Parathyroid adenoma (tissue), 2 donors: ENCODE results near the gene CNOT1.

Source experiments
- H2AFZ ChIP-seq: fragments of 300-600 bp; sonication (generic); one replicate; pipeline ENCODE4 v1.7.0; 2017; ENCODE audit warnings: antibody characterized with exemption, mild to moderate bottlenecking
- H3K27ac ChIP-seq: fragments of 300-600 bp; sonication (generic); one replicate; pipeline ENCODE4 v1.7.0; 2017
- H3K27me3 ChIP-seq: fragments of 300-600 bp; sonication (generic); one replicate; pipeline ENCODE4 v1.7.0; 2017; ENCODE audit warnings: low read length; ENCODE audit not compliant: control insufficient read depth, insufficient read depth
- H3K36me3 ChIP-seq: fragments of 300-600 bp; sonication (generic); one replicate; pipeline ENCODE4 v1.7.0; 2017; ENCODE audit warnings: low read length; ENCODE audit not compliant: control insufficient read depth, insufficient read depth
- H3K4me1 ChIP-seq: fragments of 300-600 bp; sonication (generic); one replicate; pipeline ENCODE4 v1.7.0; 2017; ENCODE audit warnings: control low read depth
- H3K4me2 ChIP-seq: fragments of 300-600 bp; sonication (generic); one replicate; pipeline ENCODE4 v1.7.0; 2017; ENCODE audit warnings: low read length
- H3K4me3 ChIP-seq: fragments of 300-600 bp; sonication (generic); one replicate; pipeline ENCODE4 v1.7.0; 2017; ENCODE audit warnings: low read depth, low read length
- H3K79me2 ChIP-seq: fragments of 300-600 bp; sonication (generic); one replicate; pipeline ENCODE4 v1.7.0; 2017; ENCODE audit warnings: control low read depth
- H3K9ac ChIP-seq: fragments of 300-600 bp; sonication (generic); one replicate; pipeline ENCODE4 v1.7.0; 2017; ENCODE audit warnings: mild to moderate bottlenecking
- H3K9me3 ChIP-seq: fragments of 300-600 bp; sonication (generic); one replicate; pipeline ENCODE4 v1.7.0; 2017; ENCODE audit warnings: low read length; ENCODE audit not compliant: control insufficient read depth
- CTCF ChIP-seq: fragments of 300-600 bp; sonication (generic); IDR thresholded peaks from one replicate; pipeline ENCODE4 v1.7.0; 2017; ENCODE audit warnings: antibody characterized with exemption, mild to moderate bottlenecking
- donor health status: primary hyperparathyroidism.

Gene CNOT1

GRCh38 chr16:58656899-58657298 is 27.3 kb upstream of the CNOT1 start:
- no peak overlapping the region for H3K9ac ChIP-seq
- no peaks in the 10 kb centered on the region for H3K36me3 ChIP-seq
- no peaks in the 10 kb centered on the region for H3K79me2 ChIP-seq
- no peak overlapping the region for H3K4me2 ChIP-seq
- H3K27ac ChIP-seq = no peak overlapping the region
- H3K4me3 ChIP-seq = no peak overlapping the region
- no peak for TF ChIP-seq CTCF
- H3K4me1 ChIP-seq = peaks cover 2% of the 10 kb centered on the region
- no peaks in the 10 kb centered on the region for H3K27me3 ChIP-seq
- no peak overlapping the region for H2AFZ ChIP-seq
- H3K9me3 ChIP-seq = no peaks in the 10 kb centered on the region

DNA sequence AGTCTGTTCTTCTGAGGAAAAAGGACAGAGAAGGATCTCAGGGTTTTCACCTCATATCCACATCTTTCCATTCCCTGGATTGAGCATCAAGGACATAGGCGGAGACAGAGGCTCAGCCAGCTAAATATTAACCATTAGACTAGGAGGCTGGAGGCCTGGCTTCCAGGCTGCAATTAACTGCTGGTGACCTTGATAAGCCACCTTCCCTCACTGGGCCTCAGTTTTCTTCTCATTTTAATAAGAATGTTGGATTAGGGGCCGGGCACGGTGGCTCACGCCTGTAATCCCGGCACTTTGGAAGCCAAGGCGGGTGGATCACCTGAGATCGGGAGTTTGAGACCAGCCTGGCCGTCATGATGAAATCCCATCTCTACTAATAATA is 25.6 kb upstream of the CNOT1 start:
- Histone ChIP-seq H2AFZ (no peak overlapping the region), H3K4me3 (no peak overlapping the region), H3K4me1 (no peaks in the 10 kb centered on the region), H3K27ac (no peak overlapping the region), H3K36me3 (no peaks in the 10 kb centered on the region), H3K9ac (no peak overlapping the region), H3K27me3 (no peaks in the 10 kb centered on the region), H3K79me2 (no peaks in the 10 kb centered on the region), H3K4me2 (no peak overlapping the region), H3K9me3 (no peaks in the 10 kb centered on the region)
- no peak for TF ChIP-seq CTCF

GRCh38 chr16:58654560-58655214 is 25.1 kb upstream of the CNOT1 start:
- Histone ChIP-seq H2AFZ (no peak overlapping the region), H3K36me3 (no peaks in the 10 kb centered on the region), H3K27me3 (no peaks in the 10 kb centered on the region), H3K4me1 (no peaks in the 10 kb centered on the region), H3K4me2 (no peak overlapping the region), H3K79me2 (no peaks in the 10 kb centered on the region), H3K9me3 (no peaks in the 10 kb centered on the region), H3K27ac (no peak overlapping the region), H3K9ac (no peak overlapping the region), H3K4me3 (no peak overlapping the region)
- no peak for TF ChIP-seq CTCF

GRCh38 chr16:58652741-58653140 is 23.1 kb upstream of the CNOT1 start:
- Histone ChIP-seq H3K4me1 (no peaks in the 10 kb centered on the region), H3K9me3 (no peaks in the 10 kb centered on the region), H3K9ac (no peak overlapping the region), H3K4me3 (no peak overlapping the region), H3K27ac (no peak overlapping the region), H3K4me2 (no peak overlapping the region), H2AFZ (peak overlapping the region; percentile 38), H3K27me3 (no peaks in the 10 kb centered on the region), H3K36me3 (no peaks in the 10 kb centered on the region), H3K79me2 (no peaks in the 10 kb centered on the region)
- TF ChIP-seq CTCF = no peak

DNA sequence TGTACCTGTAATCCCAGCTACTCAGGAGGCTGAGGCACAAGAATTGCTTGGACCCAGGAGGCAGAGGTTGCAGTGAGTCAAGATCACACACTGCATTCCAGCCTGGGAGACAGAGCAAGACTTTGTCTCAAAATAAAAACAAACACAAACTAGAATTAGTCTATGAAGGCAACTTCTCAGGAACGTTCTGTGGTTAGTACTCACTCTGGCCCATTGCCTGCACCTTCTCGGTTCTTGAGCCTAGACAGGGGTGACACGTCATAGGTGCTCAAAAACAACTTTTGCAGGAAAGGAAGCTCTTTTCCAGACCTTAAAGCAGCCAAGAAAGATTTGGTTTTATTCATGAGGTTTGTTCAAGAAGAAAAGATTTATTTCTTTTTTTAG is 22.3 kb upstream of the CNOT1 start:
- Histone ChIP-seq H3K4me2 (no peak overlapping the region), H3K27ac (no peak overlapping the region), H2AFZ (no peak overlapping the region), H3K27me3 (no peaks in the 10 kb centered on the region), H3K9ac (no peak overlapping the region), H3K9me3 (no peaks in the 10 kb centered on the region), H3K4me1 (peaks cover 2% of the 10 kb centered on the region), H3K79me2 (no peaks in the 10 kb centered on the region), H3K36me3 (no peaks in the 10 kb centered on the region), H3K4me3 (no peak overlapping the region)
- no peak for TF ChIP-seq CTCF
